Neural cell (in vitro differentiated cells): ENCODE measurements around the gene TTC23. TPM values are rescaled to one million over a fixed set of nuclear protein-coding genes. Genes with fewer than 3 reads are reported as not detected.

ENCODE experiments used
- H2AFZ ChIP-seq: fragments of 200-600, 300-800 bp; sonication (generic), shearing (Covaris generic); 2 replicates; pipeline ENCODE4 v1.6.0; 2014; ENCODE audit warnings: low read depth, mild to moderate bottlenecking, antibody characterized with exemption, low read length, moderate library complexity
- H3F3A ChIP-seq: fragments of 200-600 bp; shearing (Covaris generic); 2 replicates; pipeline ENCODE4 v1.6.1; 2016; ENCODE audit warnings: mild to moderate bottlenecking, moderate library complexity, mixed read lengths, antibody characterized with exemption, low read length; ENCODE audit not compliant: insufficient read depth, poor library complexity, severe bottlenecking
- H3K27ac ChIP-seq: fragments of 200-600, 300-800 bp; sonication (generic), shearing (Covaris generic); 2 replicates; pipeline ENCODE4 v1.5.1; 2014; ENCODE audit warnings: mild to moderate bottlenecking, low read length, moderate library complexity
- H3K27me3 ChIP-seq: fragments of 300-800, 200-600 bp; sonication (generic), shearing (Covaris generic); 2 replicates; pipeline ENCODE4 v1.6.0; 2014; ENCODE audit warnings: mild to moderate bottlenecking, low read depth, low read length, moderate library complexity; ENCODE audit not compliant: insufficient read depth
- H3K36me3 ChIP-seq: fragments of 300-800, 200-600 bp; sonication (generic), shearing (Covaris generic); 2 replicates; pipeline ENCODE4 v1.5.1; 2014; ENCODE audit warnings: mild to moderate bottlenecking, antibody characterized with exemption, low read length, moderate library complexity; ENCODE audit not compliant: insufficient read depth
- H3K4me2 ChIP-seq: fragments of 300-800, 200-600 bp; sonication (generic), shearing (Covaris generic); 2 replicates; pipeline ENCODE4 v1.6.0; 2014; ENCODE audit warnings: mild to moderate bottlenecking, low read length
- H3K4me3 ChIP-seq: fragments of 300-800, 200-600 bp; sonication (generic), shearing (Covaris generic); 2 replicates; pipeline ENCODE4 v1.5.1; 2014; ENCODE audit warnings: mild to moderate bottlenecking, low read length, moderate library complexity
- H3K79me2 ChIP-seq: fragments of 200-600 bp; shearing (Covaris generic); replicated peaks from 2 replicates; pipeline ENCODE4 v1.6.0; 2014; ENCODE audit warnings: mild to moderate bottlenecking, low read length, moderate library complexity; ENCODE audit not compliant: insufficient read depth
- H3K9ac ChIP-seq: fragments of 300-800, 200-600 bp; sonication (generic), shearing (Covaris generic); 2 replicates; pipeline ENCODE4 v1.6.1; 2016; ENCODE audit warnings: mild to moderate bottlenecking, low read length, mixed read lengths
- H3K9me2 ChIP-seq: fragments of 200-600 bp; shearing (Covaris generic); 2 replicates; pipeline ENCODE4 v1.6.1; 2016; ENCODE audit warnings: mild to moderate bottlenecking, low read length, mixed read lengths; ENCODE audit not compliant: insufficient read depth
- H3K9me3 ChIP-seq: fragments of 200-600, 300-800 bp; sonication (generic), shearing (Covaris generic); 2 replicates; pipeline ENCODE4 v1.6.1; 2016; ENCODE audit warnings: mild to moderate bottlenecking, mixed run types, low read length, moderate library complexity, mixed read lengths
- H4K20me1 ChIP-seq: fragments of 200-600 bp; shearing (Covaris generic); 2 replicates; pipeline ENCODE4 v1.6.1; 2016; ENCODE audit warnings: mild to moderate bottlenecking, mixed run types; ENCODE audit not compliant: insufficient read depth
- CTCF ChIP-seq: fragments of 450-650 bp; IDR thresholded peaks from 2 replicates; pipeline ENCODE4 v1.5.1; 2014; ENCODE audit warnings: antibody characterized with exemption, mild to moderate bottlenecking, moderate library complexity; ENCODE audit not compliant: poor library complexity, severe bottlenecking
- EP300 ChIP-seq: fragments of 450-650 bp; conservative IDR thresholded peaks from 2 replicates; pipeline ENCODE4 v1.6.1; 2014; ENCODE audit warnings: antibody characterized with exemption, mild to moderate bottlenecking, moderate library complexity; ENCODE audit not compliant: poor library complexity, severe bottlenecking
- EZH2 ChIP-seq: fragments of 200-600, 300-800 bp; shearing (Covaris generic), sonication (generic); IDR thresholded peaks from 2 replicates; pipeline ENCODE4 v1.6.1; 2014; ENCODE audit warnings: antibody characterized with exemption, low read length, borderline replicate concordance, mild to moderate bottlenecking; ENCODE audit not compliant: insufficient read depth, poor library complexity, severe bottlenecking
- MXI1 ChIP-seq: fragments of 450-650 bp; conservative IDR thresholded peaks from 2 replicates; pipeline ENCODE4 v1.6.1; 2014; ENCODE audit warnings: antibody characterized with exemption, mild to moderate bottlenecking; ENCODE audit not compliant: poor library complexity, severe bottlenecking
- POLR2AphosphoS5 ChIP-seq: IDR thresholded peaks from 2 replicates; pipeline ENCODE4 v1.6.1; 2012
- RAD21 ChIP-seq: fragments of 450-650 bp; conservative IDR thresholded peaks from 2 replicates; pipeline ENCODE4 v1.6.1; 2014; ENCODE audit warnings: antibody characterized with exemption, mild to moderate bottlenecking, moderate library complexity
- REST ChIP-seq: IDR thresholded peaks from 2 replicates; pipeline ENCODE4 v1.6.1; 2012; ENCODE audit warnings: borderline replicate concordance
- SMC3 ChIP-seq: fragments of 450-650 bp; conservative IDR thresholded peaks from 2 replicates; pipeline ENCODE4 v1.6.1; 2014; ENCODE audit warnings: antibody characterized with exemption, mild to moderate bottlenecking, moderate library complexity; ENCODE audit not compliant: poor library complexity
- TAF1 ChIP-seq: IDR thresholded peaks from 2 replicates; pipeline ENCODE4 v1.6.1; 2012; ENCODE audit warnings: low read depth
- polyA plus RNA-seq: library from polyadenylated mRNA; depleted of rRNA; stranded (reverse); fragments of >200 nt; gene quantifications from 2 replicates; pipeline ENCODE4 v1.2.3, GENCODE V29; 2014

TTC23 gene
- polyA plus RNA-seq, 1 donor from 2014 or later = 6.2 TPM

- Histone ChIP-seq H3K9me2 (no peaks in the 10 kb centered on the region), H3K9ac (no peak overlapping the region), H3F3A (no peaks in the 10 kb centered on the region), H3K4me2 (no peak overlapping the region), H2AFZ (no peak overlapping the region), H3K27me3 (no peaks in the 10 kb centered on the region), H3K4me3 (no peak overlapping the region), H3K79me2 (no peaks in the 10 kb centered on the region), H3K27ac (no peak overlapping the region), H4K20me1 (no peaks in the 10 kb centered on the region), H3K9me3 (no peaks in the 10 kb centered on the region), H3K36me3 (no peaks in the 10 kb centered on the region)
- no peak for TF ChIP-seq REST
- TF ChIP-seq EP300 = no peak
- TF ChIP-seq RAD21 = no peak
- TF ChIP-seq SMC3 = no peak
- TF ChIP-seq POLR2AphosphoS5 = no peak
- TF ChIP-seq MXI1 = no peak
- no peak for TF ChIP-seq EZH2
- TF ChIP-seq CTCF = no peak
- TF ChIP-seq TAF1 = no peak
These were observed 79.5 kb downstream of the TTC23 start for GRCh38 chr15:99169769-99170311.

GRCh38 chr15:99168601-99169580, 80.5 kb downstream of the TTC23 start:
- Histone ChIP-seq H3K9ac (no peak overlapping the region), H3K9me3 (no peaks in the 10 kb centered on the region), H3K9me2 (no peaks in the 10 kb centered on the region), H3F3A (no peaks in the 10 kb centered on the region), H2AFZ (no peak overlapping the region), H3K4me3 (no peak overlapping the region), H3K4me2 (no peak overlapping the region), H3K36me3 (no peaks in the 10 kb centered on the region), H3K27me3 (no peaks in the 10 kb centered on the region), H4K20me1 (no peaks in the 10 kb centered on the region), H3K27ac (no peak overlapping the region), H3K79me2 (no peaks in the 10 kb centered on the region)
- TF ChIP-seq POLR2AphosphoS5 (no peak), EZH2 (no peak), TAF1 (no peak), RAD21 (no peak), SMC3 (no peak), REST (no peak), EP300 (no peak), MXI1 (no peak)
